GM12878 (cell line): ENCODE results near the gene PARP15. TPM values are rescaled to one million over a fixed set of nuclear protein-coding genes. Genes with fewer than 3 reads are reported as not detected.

Experiments
- BMI1 ChIP-seq: fragments of 450-650 bp; IDR thresholded peaks from 2 replicates; pipeline ENCODE4 v1.6.1; 2016; ENCODE audit warnings: mild to moderate bottlenecking, moderate library complexity, borderline replicate concordance
- CBFB ChIP-seq: IDR thresholded peaks from 2 replicates; pipeline ENCODE4 v1.6.1; 2016; ENCODE audit warnings: antibody characterized with exemption, low read depth
- CEBPZ ChIP-seq: fragments of 150-350 bp; IDR thresholded peaks from 2 replicates; pipeline ENCODE4 v1.6.1; 2016; ENCODE audit warnings: low read depth, low read length
- JUNB ChIP-seq: IDR thresholded peaks from 2 replicates; pipeline ENCODE4 v1.6.1; 2016; ENCODE audit warnings: antibody characterized with exemption, mild to moderate bottlenecking
- JUND ChIP-seq: IDR thresholded peaks from 2 replicates; pipeline ENCODE4 v1.6.1; 2012; ENCODE audit warnings: low read depth, mild to moderate bottlenecking, low read length, improper control_type of control experiment, moderate library complexity
- KDM1A ChIP-seq: fragments of 200-600 bp; sonication (generic); IDR thresholded peaks from 2 replicates; pipeline ENCODE4 v1.6.1; 2016; ENCODE audit warnings: borderline replicate concordance
- MEF2A ChIP-seq: IDR thresholded peaks from 2 replicates; pipeline ENCODE4 v1.6.1; 2011; ENCODE audit warnings: low read depth, mild to moderate bottlenecking, low read length, moderate library complexity; ENCODE audit not compliant: insufficient read depth
- POU2F2 ChIP-seq: IDR thresholded peaks from 3 replicates; pipeline ENCODE4 v1.6.1; 2011; ENCODE audit warnings: low read depth, mild to moderate bottlenecking, low read length, borderline replicate concordance
- RCOR1 ChIP-seq: conservative IDR thresholded peaks from 2 replicates; pipeline ENCODE4 v1.6.1; 2012; ENCODE audit warnings: low read depth, low read length, improper control_type of control experiment
- RELA ChIP-seq: fragments of 450-650 bp; IDR thresholded peaks from 2 replicates; pipeline ENCODE4 v1.8.0; 2014; ENCODE audit warnings: borderline replicate concordance; ENCODE audit not compliant: partially characterized antibody
- SIN3A ChIP-seq: IDR thresholded peaks from 2 replicates; pipeline ENCODE4 v1.6.1; 2012; ENCODE audit warnings: low read depth, low read length, improper control_type of control experiment
- SMC3 ChIP-seq: IDR thresholded peaks from 2 replicates; pipeline ENCODE4 v1.6.1; 2011; ENCODE audit warnings: low read length, improper control_type of control experiment, borderline replicate concordance
- SPI1 ChIP-seq: IDR thresholded peaks from 2 replicates; pipeline ENCODE4 v1.6.1; 2011; ENCODE audit warnings: low read depth, mild to moderate bottlenecking, low read length, moderate library complexity, borderline replicate concordance; ENCODE audit not compliant: insufficient read depth
- SUZ12 ChIP-seq: fragments of 200-600 bp; sonication (generic); IDR thresholded peaks from one replicate; pipeline ENCODE4 v1.6.1; 2018; ENCODE audit warnings: antibody characterized with exemption, mild to moderate bottlenecking; ENCODE audit not compliant: unreplicated experiment
- TBL1XR1 ChIP-seq: IDR thresholded peaks from 2 replicates; pipeline ENCODE4 v1.6.1; 2012; ENCODE audit warnings: low read depth, low read length, improper control_type of control experiment
- TCF3 ChIP-seq: IDR thresholded peaks from 2 replicates; pipeline ENCODE4 v1.6.1; 2012; ENCODE audit warnings: low read depth, mild to moderate bottlenecking, low read length, borderline replicate concordance; ENCODE audit not compliant: insufficient read depth
- ZBED1 ChIP-seq: IDR thresholded peaks from 2 replicates; pipeline ENCODE4 v1.6.1; 2016; ENCODE audit warnings: borderline replicate concordance
- ZNF24 ChIP-seq: fragments of 450-650 bp; IDR thresholded peaks from 2 replicates; pipeline ENCODE4 v1.6.1; 2017; ENCODE audit warnings: antibody characterized with exemption, mild to moderate bottlenecking
- ZZZ3 ChIP-seq: IDR thresholded peaks from 2 replicates; pipeline ENCODE4 v1.6.1; 2011; ENCODE audit warnings: low read depth; ENCODE audit not compliant: control insufficient read depth, insufficient read length
- polyA plus RNA-seq, 11 experiments: library from polyadenylated mRNA; depleted of rRNA in 4 of 11; unstranded in 6 of 11; stranded (reverse) in 5 of 11; fragments of >200 nt; fragmentation: Nextera tagmentation in 4 of 11; fragmentation: Illumina TruSeq in 1 of 11; extraction: Ambion mirVana in 4 of 11; extraction: Trizol in 1 of 11; gene quantifications; 1 replicate in 1 of 11; 2 replicates in 10 of 11; pipeline versions ENCODE4 v1.2.1 to v1.2.3, GENCODE V29; 2011 to 2016; ENCODE audit warnings: inconsistent platforms in 2 of 11, missing spikeins in 2 of 11, low read depth in 1 of 11
- total RNA-seq, 4 experiments: library from RNA; depleted of rRNA in 3 of 4; stranded (reverse); fragments of >200 nt in 3 of 4; fragmentation: Illumina TruSeq in 1 of 4; extraction: Trizol in 1 of 4; gene quantifications; 2 replicates each; pipeline versions ENCODE4 v1.2.1 to v1.2.3, GENCODE V29; 2013 to 2021
- TF ChIP-seq, protein P1 (sequence below): fragments of 450-650 bp; IDR thresholded peaks from 2 replicates; pipeline ENCODE4 v1.6.1; 2016; ENCODE audit warnings: mild to moderate bottlenecking
- TF ChIP-seq, protein P2 (sequence below): IDR thresholded peaks from 2 replicates; pipeline ENCODE4 v1.6.1; 2012; ENCODE audit warnings: improper control_type of control experiment, low read depth, low read length; ENCODE audit not compliant: insufficient replicate concordance

Gene PARP15
- total and polyA plus RNA-seq, 10 of the 15 experiments (the other 5 are each of a cell fraction or from before 2014, with no cell fraction given): 9.0 to 234 (median 36.3) TPM

GRCh38 chr3:122668930-122669730, 91.7 kb downstream of the PARP15 start (continued):
- TF ChIP-seq SMC3 (no peak), SUZ12 (no peak), JUND (no peak), TBL1XR1 (no peak), MEF2A (no peak), BMI1 (no peak), SIN3A (no peak), POU2F2 (no peak), KDM1A (no peak), RCOR1 (no peak), ZNF24 (no peak), CBFB (no peak), TCF3 (no peak), RELA (no peak), SPI1 (no peak), CEBPZ (no peak), ZZZ3 (no peak), ZBED1 (no peak), JUNB (peak; percentile 57)
- TF ChIP-seq, protein P1, sequence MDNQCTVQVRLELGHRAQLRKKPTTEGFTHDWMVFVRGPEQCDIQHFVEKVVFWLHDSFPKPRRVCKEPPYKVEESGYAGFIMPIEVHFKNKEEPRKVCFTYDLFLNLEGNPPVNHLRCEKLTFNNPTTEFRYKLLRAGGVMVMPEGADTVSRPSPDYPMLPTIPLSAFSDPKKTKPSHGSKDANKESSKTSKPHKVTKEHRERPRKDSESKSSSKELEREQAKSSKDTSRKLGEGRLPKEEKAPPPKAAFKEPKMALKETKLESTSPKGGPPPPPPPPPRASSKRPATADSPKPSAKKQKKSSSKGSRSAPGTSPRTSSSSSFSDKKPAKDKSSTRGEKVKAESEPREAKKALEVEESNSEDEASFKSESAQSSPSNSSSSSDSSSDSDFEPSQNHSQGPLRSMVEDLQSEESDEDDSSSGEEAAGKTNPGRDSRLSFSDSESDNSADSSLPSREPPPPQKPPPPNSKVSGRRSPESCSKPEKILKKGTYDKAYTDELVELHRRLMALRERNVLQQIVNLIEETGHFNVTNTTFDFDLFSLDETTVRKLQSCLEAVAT: 0 out of 2 replicates have a peak, but pooled peaks have one; percentile 28
- TF ChIP-seq, protein P2, sequence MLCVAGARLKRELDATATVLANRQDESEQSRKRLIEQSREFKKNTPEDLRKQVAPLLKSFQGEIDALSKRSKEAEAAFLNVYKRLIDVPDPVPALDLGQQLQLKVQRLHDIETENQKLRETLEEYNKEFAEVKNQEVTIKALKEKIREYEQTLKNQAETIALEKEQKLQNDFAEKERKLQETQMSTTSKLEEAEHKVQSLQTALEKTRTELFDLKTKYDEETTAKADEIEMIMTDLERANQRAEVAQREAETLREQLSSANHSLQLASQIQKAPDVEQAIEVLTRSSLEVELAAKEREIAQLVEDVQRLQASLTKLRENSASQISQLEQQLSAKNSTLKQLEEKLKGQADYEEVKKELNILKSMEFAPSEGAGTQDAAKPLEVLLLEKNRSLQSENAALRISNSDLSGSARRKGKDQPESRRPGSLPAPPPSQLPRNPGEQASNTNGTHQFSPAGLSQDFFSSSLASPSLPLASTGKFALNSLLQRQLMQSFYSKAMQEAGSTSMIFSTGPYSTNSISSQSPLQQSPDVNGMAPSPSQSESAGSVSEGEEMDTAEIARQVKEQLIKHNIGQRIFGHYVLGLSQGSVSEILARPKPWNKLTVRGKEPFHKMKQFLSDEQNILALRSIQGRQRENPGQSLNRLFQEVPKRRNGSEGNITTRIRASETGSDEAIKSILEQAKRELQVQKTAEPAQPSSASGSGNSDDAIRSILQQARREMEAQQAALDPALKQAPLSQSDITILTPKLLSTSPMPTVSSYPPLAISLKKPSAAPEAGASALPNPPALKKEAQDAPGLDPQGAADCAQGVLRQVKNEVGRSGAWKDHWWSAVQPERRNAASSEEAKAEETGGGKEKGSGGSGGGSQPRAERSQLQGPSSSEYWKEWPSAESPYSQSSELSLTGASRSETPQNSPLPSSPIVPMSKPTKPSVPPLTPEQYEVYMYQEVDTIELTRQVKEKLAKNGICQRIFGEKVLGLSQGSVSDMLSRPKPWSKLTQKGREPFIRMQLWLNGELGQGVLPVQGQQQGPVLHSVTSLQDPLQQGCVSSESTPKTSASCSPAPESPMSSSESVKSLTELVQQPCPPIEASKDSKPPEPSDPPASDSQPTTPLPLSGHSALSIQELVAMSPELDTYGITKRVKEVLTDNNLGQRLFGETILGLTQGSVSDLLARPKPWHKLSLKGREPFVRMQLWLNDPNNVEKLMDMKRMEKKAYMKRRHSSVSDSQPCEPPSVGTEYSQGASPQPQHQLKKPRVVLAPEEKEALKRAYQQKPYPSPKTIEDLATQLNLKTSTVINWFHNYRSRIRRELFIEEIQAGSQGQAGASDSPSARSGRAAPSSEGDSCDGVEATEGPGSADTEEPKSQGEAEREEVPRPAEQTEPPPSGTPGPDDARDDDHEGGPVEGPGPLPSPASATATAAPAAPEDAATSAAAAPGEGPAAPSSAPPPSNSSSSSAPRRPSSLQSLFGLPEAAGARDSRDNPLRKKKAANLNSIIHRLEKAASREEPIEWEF: peak; percentile 76
